Calu3 (cell line): Measurements from ENCODE around the gene TSPAN9. TPM values are rescaled to one million over a fixed set of nuclear protein-coding genes. Genes with fewer than 3 reads are reported as not detected.

ENCODE experiments used
- BruUV-seq: library from RNA; stranded (reverse); fragments of 400-500 nt; replicated peaks from 2 replicates; lab custom pipeline; 2021; lab: Mats Ljungman, UMichigan
- CTCF ChIA-PET: fragments of 300-600 bp; sonication (Branson Sonifier 250); formaldehyde crosslinking; loops from one replicate; lab custom pipeline; 2022; ENCODE audit warnings: antibody characterized with exemption; lab: Charles Lee
- DNase-seq: peaks from one replicate; pipeline ENCODE4 v3.0.0; 2022
- H3K27ac Mint-ChIP-seq: one replicate; pipeline ENCODE4 v1.8.0; 2022; ENCODE audit warnings: mixed read lengths; ENCODE audit not compliant: unreplicated experiment
- H3K27me3 Mint-ChIP-seq: one replicate; pipeline ENCODE4 v1.8.0; 2022; ENCODE audit warnings: mixed read lengths; ENCODE audit not compliant: unreplicated experiment
- H3K36me3 Mint-ChIP-seq: one replicate; pipeline ENCODE4 v1.8.0; 2022; ENCODE audit warnings: mild to moderate bottlenecking, moderate library complexity, mixed read lengths; ENCODE audit not compliant: insufficient read depth, unreplicated experiment
- H3K4me1 Mint-ChIP-seq: one replicate; pipeline ENCODE4 v1.8.0; 2022; ENCODE audit warnings: mild to moderate bottlenecking, low read depth, mixed read lengths; ENCODE audit not compliant: unreplicated experiment
- H3K4me3 Mint-ChIP-seq: one replicate; pipeline ENCODE4 v1.8.0; 2022; ENCODE audit warnings: mild to moderate bottlenecking, low read depth, moderate library complexity, mixed read lengths; ENCODE audit not compliant: unreplicated experiment
- H3K9me3 Mint-ChIP-seq: one replicate; pipeline ENCODE4 v1.8.0; 2022; ENCODE audit warnings: low read depth, mixed read lengths; ENCODE audit not compliant: unreplicated experiment
- intact Hi-C: fragments of 100-400 bp; cut with micrococcal nuclease; formaldehyde crosslinking; loops from one replicate; pipeline ENCODE4 v1.10.0; 2022; ENCODE audit not compliant: unreplicated experiment
- total RNA-seq: library from RNA; stranded (reverse); gene quantifications from 2 replicates; pipeline ENCODE4 v1.2.3, GENCODE V29; 2022
- TF ChIP-seq, protein P1 (sequence below): fragments of 200-600 bp; IDR thresholded peaks from one replicate; pipeline ENCODE4 v1.8.0; 2022; ENCODE audit warnings: antibody characterized with exemption; ENCODE audit not compliant: unreplicated experiment

The TSPAN9 gene
- total RNA-seq, 1 experiment from 2014 or later, result 6.0 TPM

DNA sequence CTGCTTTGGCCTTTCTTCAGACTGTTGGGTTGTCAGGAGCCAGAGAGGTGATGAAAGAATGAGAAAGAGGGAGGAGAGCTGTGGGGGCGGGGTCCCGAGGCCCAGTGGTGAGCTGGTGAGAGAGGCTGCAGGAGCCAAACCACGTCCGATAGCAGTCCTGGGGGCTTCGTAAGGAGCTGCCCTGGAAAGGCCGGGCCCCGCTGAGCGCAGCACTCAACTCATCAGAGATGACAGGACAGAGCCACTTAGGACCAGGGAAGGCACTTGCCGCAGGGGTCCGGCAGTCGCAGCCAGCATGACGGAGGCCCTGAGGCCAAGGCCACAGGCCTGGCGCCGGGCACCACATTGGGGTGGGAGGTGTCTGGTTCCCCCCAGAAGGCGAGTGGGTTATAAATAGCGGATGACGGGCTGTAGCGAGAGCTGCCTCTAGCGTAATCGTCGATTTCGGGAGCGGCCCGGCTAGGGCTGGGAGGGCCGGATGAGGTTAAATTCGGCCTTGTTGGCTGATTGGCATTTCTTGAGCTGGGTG lies 179.0 kb downstream of the TSPAN9 start:
- H3K27me3 Mint-ChIP-seq, result peaks cover 49% of the 10 kb centered on the region
- no peak overlapping the region for H3K4me3 Mint-ChIP-seq
- no peaks in the 10 kb centered on the region for H3K4me1 Mint-ChIP-seq
- H3K9me3 Mint-ChIP-seq, result no peaks in the 10 kb centered on the region
- intact Hi-C loops, result no loop called here
- no peak for DNase-seq
- CTCF ChIA-PET, result no interaction called here
- H3K27ac Mint-ChIP-seq, result no peak overlapping the region
- H3K36me3 Mint-ChIP-seq, result peaks cover 4% of the 10 kb centered on the region
- BruUV-seq, result no TSS peak
- TF ChIP-seq, protein P1, sequence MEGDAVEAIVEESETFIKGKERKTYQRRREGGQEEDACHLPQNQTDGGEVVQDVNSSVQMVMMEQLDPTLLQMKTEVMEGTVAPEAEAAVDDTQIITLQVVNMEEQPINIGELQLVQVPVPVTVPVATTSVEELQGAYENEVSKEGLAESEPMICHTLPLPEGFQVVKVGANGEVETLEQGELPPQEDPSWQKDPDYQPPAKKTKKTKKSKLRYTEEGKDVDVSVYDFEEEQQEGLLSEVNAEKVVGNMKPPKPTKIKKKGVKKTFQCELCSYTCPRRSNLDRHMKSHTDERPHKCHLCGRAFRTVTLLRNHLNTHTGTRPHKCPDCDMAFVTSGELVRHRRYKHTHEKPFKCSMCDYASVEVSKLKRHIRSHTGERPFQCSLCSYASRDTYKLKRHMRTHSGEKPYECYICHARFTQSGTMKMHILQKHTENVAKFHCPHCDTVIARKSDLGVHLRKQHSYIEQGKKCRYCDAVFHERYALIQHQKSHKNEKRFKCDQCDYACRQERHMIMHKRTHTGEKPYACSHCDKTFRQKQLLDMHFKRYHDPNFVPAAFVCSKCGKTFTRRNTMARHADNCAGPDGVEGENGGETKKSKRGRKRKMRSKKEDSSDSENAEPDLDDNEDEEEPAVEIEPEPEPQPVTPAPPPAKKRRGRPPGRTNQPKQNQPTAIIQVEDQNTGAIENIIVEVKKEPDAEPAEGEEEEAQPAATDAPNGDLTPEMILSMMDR, result no peak

GRCh38 chr12:3257411-3257810 lies 180.2 kb downstream of the TSPAN9 start:
- peaks cover 4% of the 10 kb centered on the region for H3K36me3 Mint-ChIP-seq
- no peaks in the 10 kb centered on the region for H3K4me1 Mint-ChIP-seq
- no peaks in the 10 kb centered on the region for H3K9me3 Mint-ChIP-seq
- TF ChIP-seq, protein P1, result no peak
- no peak for DNase-seq
- no TSS peak for BruUV-seq
- no peak overlapping the region for H3K4me3 Mint-ChIP-seq
- H3K27ac Mint-ChIP-seq, result no peak overlapping the region
- CTCF ChIA-PET, result no interaction called here
- intact Hi-C loops, result no loop called here
- peaks cover 43% of the 10 kb centered on the region for H3K27me3 Mint-ChIP-seq

- H3K36me3 Mint-ChIP-seq, result no peaks in the 10 kb centered on the region
- BruUV-seq, result no TSS peak
- DNase-seq, result no peak
- peaks cover 47% of the 10 kb centered on the region for H3K27me3 Mint-ChIP-seq
- TF ChIP-seq, protein P1, result no peak
- H3K27ac Mint-ChIP-seq, result no peak overlapping the region
- intact Hi-C loops, result no loop called here
- CTCF ChIA-PET, result no interaction called here
- no peaks in the 10 kb centered on the region for H3K4me1 Mint-ChIP-seq
- H3K4me3 Mint-ChIP-seq, result no peak overlapping the region
- H3K9me3 Mint-ChIP-seq, result no peaks in the 10 kb centered on the region
Measured at GRCh38 chr12:3259973-3260372, 182.8 kb downstream of the TSPAN9 start.

DNA sequence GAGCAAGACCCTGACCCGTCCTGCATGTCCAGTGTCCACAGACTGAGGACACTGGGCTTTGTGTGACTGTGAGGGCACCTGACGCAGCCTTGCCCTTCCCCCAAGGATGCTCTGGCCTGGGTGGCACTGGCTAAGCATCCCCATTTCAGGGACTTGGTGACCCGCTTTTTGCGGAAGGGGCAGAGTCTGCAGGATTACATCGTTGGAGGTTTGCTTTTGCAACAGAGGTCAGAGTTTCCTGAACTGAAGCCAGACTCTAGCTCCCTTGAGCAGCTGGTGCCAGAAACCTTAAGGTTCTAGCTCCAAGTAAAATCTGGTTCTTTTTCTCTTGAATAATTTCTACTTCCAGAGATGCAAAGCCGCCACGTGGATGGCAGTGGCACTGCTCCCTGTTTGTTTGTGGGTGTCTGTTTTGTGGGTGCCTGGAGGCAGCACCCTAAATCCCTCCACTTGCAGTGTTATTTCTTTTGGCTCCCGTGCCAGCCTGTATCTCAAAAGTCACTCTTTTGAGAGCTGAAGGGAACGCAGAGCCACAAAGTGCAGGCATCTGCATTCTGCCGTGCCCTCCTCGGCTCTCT lies 184.7 kb downstream of the TSPAN9 start:
- Mint-ChIP-seq H3K27me3 (peaks cover 66% of the 10 kb centered on the region), H3K27ac (no peak overlapping the region), H3K36me3 (no peaks in the 10 kb centered on the region), H3K4me1 (no peaks in the 10 kb centered on the region), H3K9me3 (no peaks in the 10 kb centered on the region), H3K4me3 (no peak overlapping the region)
- intact Hi-C loops, result no loop called here
- TF ChIP-seq, protein P1, result no peak
- no TSS peak for BruUV-seq
- CTCF ChIA-PET, result interaction anchor here (1.4 kb wide), 1 partner anchor 13 kb away, joined by 3 read pairs; no protein-coding TSS in a partner anchor
- DNase-seq, result no peak
